Nephron progenitor cell (in vitro differentiated cells): Measurements from ENCODE around the gene SNX15.

Experiments
- DNase-seq: peaks from one replicate; pipeline ENCODE4 v3.0.0; 2021
- H3K27ac Mint-ChIP-seq: 2 replicates; pipeline ENCODE4 v1.8.0; 2021; ENCODE audit warnings: mild to moderate bottlenecking, moderate library complexity, mixed read lengths
- H3K27me3 Mint-ChIP-seq: 2 replicates; pipeline ENCODE4 v1.8.0; 2021; ENCODE audit warnings: mild to moderate bottlenecking, low read depth, mixed read lengths; ENCODE audit not compliant: poor library complexity
- H3K36me3 Mint-ChIP-seq: 2 replicates; pipeline ENCODE4 v1.8.0; 2021; ENCODE audit warnings: low read depth, mixed read lengths
- H3K4me1 Mint-ChIP-seq: 2 replicates; pipeline ENCODE4 v1.8.0; 2021; ENCODE audit warnings: mixed read lengths
- H3K4me3 Mint-ChIP-seq: 2 replicates; pipeline ENCODE4 v1.8.0; 2021; ENCODE audit warnings: mild to moderate bottlenecking, moderate library complexity, mixed read lengths
- H3K9me3 Mint-ChIP-seq: 2 replicates; pipeline ENCODE4 v1.8.0; 2021; ENCODE audit warnings: mild to moderate bottlenecking, moderate library complexity, mixed read lengths
- TF ChIP-seq, protein P1 (sequence below): fragments of 200-600 bp; sonication (generic); IDR thresholded peaks from 2 replicates; pipeline ENCODE4 v1.5.0; 2021; ENCODE audit warnings: antibody characterized with exemption

SNX15 gene

DNA sequence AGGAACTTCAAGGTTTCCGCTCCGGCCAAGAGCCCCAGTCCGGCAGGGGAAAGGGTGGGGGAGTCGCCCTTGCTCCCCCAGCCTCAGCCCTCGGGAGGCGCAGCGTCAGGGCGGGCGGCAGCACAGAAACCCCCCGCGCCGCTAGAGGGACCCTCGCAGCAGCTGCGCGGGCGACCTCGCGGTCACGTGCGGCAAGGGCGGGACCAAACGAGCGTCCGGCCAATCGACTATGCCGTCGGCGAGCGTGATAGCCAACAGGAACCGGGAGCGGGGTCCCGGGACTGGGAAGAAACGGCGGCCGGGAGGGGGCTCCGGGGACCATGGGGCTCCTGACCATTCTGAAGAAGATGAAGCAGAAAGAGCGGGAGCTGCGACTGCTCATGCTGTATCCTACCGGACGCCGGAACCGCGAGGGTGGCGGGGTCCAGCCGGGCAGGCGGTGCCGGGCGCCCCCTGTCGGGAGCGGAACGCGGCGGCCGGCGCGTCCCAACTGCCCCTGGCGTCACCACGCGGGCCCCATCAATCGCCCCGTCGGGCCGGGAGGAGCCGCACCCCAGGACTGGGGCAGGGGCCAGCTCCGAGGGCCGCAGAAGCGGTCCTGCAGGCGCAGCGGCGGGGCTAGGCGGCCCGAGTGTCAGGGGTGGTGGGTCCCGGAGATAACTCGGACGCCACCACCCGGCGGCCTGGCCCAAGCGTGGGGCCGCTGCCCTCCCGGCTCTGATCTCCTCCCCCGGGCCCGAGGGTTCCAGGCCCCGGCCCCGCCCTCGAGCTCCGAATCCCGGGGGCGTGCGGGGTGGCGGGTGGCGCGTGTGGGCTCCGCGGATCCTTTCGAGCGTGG, 13.1 kb upstream of the SNX15 start, which contains the start of gene ARL2:
ARL2 (plus strand) TSS at position 273 of the 838 bp plus-strand sequence; CDS start at position 321, 48 bp downstream.
- Mint-ChIP-seq H3K4me3 (peak within 1 kb of the TSS; percentile 85), H3K9me3 (no peaks in the 10 kb centered on the region), H3K4me1 (peaks cover 19% of the 10 kb centered on the region), H3K36me3 (peaks cover 34% of the 10 kb centered on the region), H3K27me3 (peaks cover 6% of the 10 kb centered on the region), H3K27ac (peak within 1 kb of the TSS; percentile 99)
- peak; percentile 94 for DNase-seq
- TF ChIP-seq, protein P1, sequence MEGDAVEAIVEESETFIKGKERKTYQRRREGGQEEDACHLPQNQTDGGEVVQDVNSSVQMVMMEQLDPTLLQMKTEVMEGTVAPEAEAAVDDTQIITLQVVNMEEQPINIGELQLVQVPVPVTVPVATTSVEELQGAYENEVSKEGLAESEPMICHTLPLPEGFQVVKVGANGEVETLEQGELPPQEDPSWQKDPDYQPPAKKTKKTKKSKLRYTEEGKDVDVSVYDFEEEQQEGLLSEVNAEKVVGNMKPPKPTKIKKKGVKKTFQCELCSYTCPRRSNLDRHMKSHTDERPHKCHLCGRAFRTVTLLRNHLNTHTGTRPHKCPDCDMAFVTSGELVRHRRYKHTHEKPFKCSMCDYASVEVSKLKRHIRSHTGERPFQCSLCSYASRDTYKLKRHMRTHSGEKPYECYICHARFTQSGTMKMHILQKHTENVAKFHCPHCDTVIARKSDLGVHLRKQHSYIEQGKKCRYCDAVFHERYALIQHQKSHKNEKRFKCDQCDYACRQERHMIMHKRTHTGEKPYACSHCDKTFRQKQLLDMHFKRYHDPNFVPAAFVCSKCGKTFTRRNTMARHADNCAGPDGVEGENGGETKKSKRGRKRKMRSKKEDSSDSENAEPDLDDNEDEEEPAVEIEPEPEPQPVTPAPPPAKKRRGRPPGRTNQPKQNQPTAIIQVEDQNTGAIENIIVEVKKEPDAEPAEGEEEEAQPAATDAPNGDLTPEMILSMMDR = peak; percentile 62

- Mint-ChIP-seq H3K4me3 (peak overlapping the region; percentile 82), H3K9me3 (no peaks in the 10 kb centered on the region), H3K27me3 (peaks cover 6% of the 10 kb centered on the region), H3K4me1 (peaks cover 19% of the 10 kb centered on the region), H3K36me3 (peaks cover 38% of the 10 kb centered on the region), H3K27ac (no peak overlapping the region)
- no peak for DNase-seq
- TF ChIP-seq, protein P1 = no peak
Measured at GRCh38 chr11:65014726-65015227, 12.5 kb upstream of the SNX15 start.

DNA sequence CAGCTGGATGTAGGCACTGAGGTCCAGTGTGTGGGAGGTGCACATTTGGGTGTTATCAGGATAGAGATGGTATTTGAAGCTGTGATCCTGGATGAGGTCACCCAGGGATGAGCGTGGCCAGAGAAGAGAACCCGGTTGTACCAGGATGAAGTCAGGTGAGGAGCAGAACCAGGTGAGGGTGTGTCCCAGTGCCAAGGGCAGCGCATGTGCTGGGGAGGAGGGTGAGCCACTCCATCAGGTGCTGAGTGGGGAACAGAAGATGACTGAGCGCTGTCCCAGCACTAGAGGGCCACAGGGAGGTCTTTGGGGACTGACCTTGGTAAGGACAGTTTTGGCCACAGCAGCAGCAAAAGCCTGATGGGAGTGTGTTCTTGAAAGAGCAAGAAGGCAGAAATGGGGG, 10.5 kb upstream of the SNX15 start:
- Mint-ChIP-seq H3K36me3 (peaks cover 39% of the 10 kb centered on the region), H3K27me3 (peaks cover 3% of the 10 kb centered on the region), H3K27ac (no peak overlapping the region), H3K9me3 (no peaks in the 10 kb centered on the region), H3K4me3 (peak overlapping the region; percentile 0), H3K4me1 (peaks cover 19% of the 10 kb centered on the region)
- TF ChIP-seq, protein P1 = no peak
- no peak for DNase-seq

- Mint-ChIP-seq H3K27ac (no peak overlapping the region), H3K9me3 (no peaks in the 10 kb centered on the region), H3K27me3 (peaks cover 3% of the 10 kb centered on the region), H3K4me3 (no peak overlapping the region), H3K36me3 (peaks cover 45% of the 10 kb centered on the region), H3K4me1 (peaks cover 17% of the 10 kb centered on the region)
- TF ChIP-seq, protein P1 = no peak
- DNase-seq = no peak
Measured at GRCh38 chr11:65017937-65018336, 9.3 kb upstream of the SNX15 start.

- H3K9me3 Mint-ChIP-seq = no peaks in the 10 kb centered on the region
- peaks cover 3% of the 10 kb centered on the region for H3K27me3 Mint-ChIP-seq
- peaks cover 12% of the 10 kb centered on the region for H3K4me1 Mint-ChIP-seq
- peaks cover 45% of the 10 kb centered on the region for H3K36me3 Mint-ChIP-seq
- TF ChIP-seq, protein P1 = no peak
- no peak overlapping the region for H3K4me3 Mint-ChIP-seq
- H3K27ac Mint-ChIP-seq = no peak overlapping the region
- DNase-seq = no peak
Measured at GRCh38 chr11:65019824-65020223, 7.4 kb upstream of the SNX15 start.

GRCh38 chr11:65021003-65021402, 6.2 kb upstream of the SNX15 start:
- Mint-ChIP-seq H3K27me3 (peaks cover under 1% of the 10 kb centered on the region), H3K27ac (no peak overlapping the region), H3K4me3 (no peak overlapping the region), H3K36me3 (peaks cover 39% of the 10 kb centered on the region), H3K4me1 (peaks cover 10% of the 10 kb centered on the region), H3K9me3 (no peaks in the 10 kb centered on the region)
- no peak for DNase-seq
- TF ChIP-seq, protein P1 = no peak
